Panc1 (cell line): Measurements from ENCODE around the gene SHROOM3. TPM values are rescaled to one million over a fixed set of nuclear protein-coding genes. Genes with fewer than 3 reads are reported as not detected.

ENCODE experiments used
- ATAC-seq: fragments of 200-7000 bp; cut with Tn5 transposase; 2 replicates; pipeline ENCODE4 v1.9.1; 2020; ENCODE audit warnings: mild to moderate bottlenecking, moderate library complexity
- BruUV-seq: library from RNA; stranded (reverse); fragments of 400-500 nt; replicated peaks from 2 replicates; lab custom pipeline; 2021; lab: Mats Ljungman, UMichigan
- CTCF ChIA-PET: fragments of 300-600 bp; sonication (Branson Sonifier 250); formaldehyde crosslinking; loops from one replicate; lab custom pipeline; 2022; ENCODE audit warnings: antibody characterized with exemption; lab: Charles Lee
- POLR2A ChIA-PET: fragments of 300-600 bp; sonication (Branson Sonifier 250); formaldehyde crosslinking; loops from one replicate; lab custom pipeline; 2022; ENCODE audit warnings: antibody characterized with exemption; lab: Charles Lee
- DNase-seq: peaks from one replicate; pipeline ENCODE4 v3.0.0-alpha.2; 2010; ENCODE audit warnings: low read depth, low spot score
- H3K27ac ChIP-seq: 2 replicates; pipeline ENCODE4 v1.5.1; 2011; ENCODE audit warnings: mild to moderate bottlenecking, low read length, inconsistent platforms
- H3K27me3 ChIP-seq: fragments of 200-500 bp; sonication (Bioruptor generic); 2 replicates; pipeline ENCODE4 v1.6.0; 2014; ENCODE audit warnings: low read length, inconsistent platforms; ENCODE audit not compliant: control insufficient read depth, insufficient read depth
- H3K36me3 ChIP-seq: fragments of 200-500 bp; sonication (Bioruptor generic); 2 replicates; pipeline ENCODE4 v1.5.1; 2014; ENCODE audit warnings: inconsistent platforms, mild to moderate bottlenecking, low read length, moderate library complexity; ENCODE audit not compliant: control insufficient read depth, insufficient read depth
- H3K4me1 ChIP-seq: 2 replicates; pipeline ENCODE4 v1.5.1; 2011; ENCODE audit warnings: inconsistent platforms, mild to moderate bottlenecking, low read length, moderate library complexity; ENCODE audit not compliant: control insufficient read depth, insufficient read depth
- H3K4me3 ChIP-seq, 2 experiments: 2 replicates each; pipeline ENCODE4 v1.5.1; 2011 to 2012; ENCODE audit warnings: low read depth in 2 of 2, low read length in 2 of 2, mild to moderate bottlenecking in 2 of 2, inconsistent platforms in 1 of 2, moderate library complexity in 1 of 2
- H3K9me3 ChIP-seq: fragments of 200-500 bp; sonication (Bioruptor generic); 2 replicates; pipeline ENCODE4 v1.5.1; 2014; ENCODE audit warnings: low read depth, mild to moderate bottlenecking, inconsistent platforms, low read length, moderate library complexity; ENCODE audit not compliant: control insufficient read depth, insufficient read depth
- CTCF ChIP-seq: fragments of 450-650 bp; IDR thresholded peaks from 2 replicates; pipeline ENCODE4 v1.5.1; 2017; ENCODE audit warnings: mild to moderate bottlenecking
- POLR2AphosphoS5 ChIP-seq: IDR thresholded peaks from 2 replicates; pipeline ENCODE4 v1.6.1; 2012; ENCODE audit warnings: mild to moderate bottlenecking, low read depth, low read length, moderate library complexity
- SIN3A ChIP-seq: IDR thresholded peaks from 2 replicates; pipeline ENCODE4 v1.6.1; 2012; ENCODE audit warnings: low read depth, mild to moderate bottlenecking, low read length, moderate library complexity, borderline replicate concordance; ENCODE audit not compliant: insufficient read depth
- TCF7L2 ChIP-seq: IDR thresholded peaks from 2 replicates; pipeline ENCODE4 v1.6.1; 2011; ENCODE audit warnings: mild to moderate bottlenecking, low read depth, low read length, inconsistent platforms
- in situ Hi-C: cut with HindIII; loops from 2 replicates; pipeline ENCODE4 v1.10.0; 2016; ENCODE audit warnings: low sequenced_read_pairs, low pct_unique_long_range_greater_than_20kb
- intact Hi-C: fragments of 100-400 bp; cut with micrococcal nuclease; formaldehyde crosslinking; loops from one replicate; pipeline ENCODE4 v1.10.0; 2022; ENCODE audit not compliant: unreplicated experiment
- total RNA-seq: library from RNA; stranded (reverse); gene quantifications from one replicate; pipeline ENCODE4 v1.2.1, GENCODE V29; 2021; ENCODE audit not compliant: unreplicated experiment
- TF ChIP-seq, protein P1 (sequence below), 2 experiments: IDR thresholded peaks; 2 replicates each; pipeline ENCODE4 v1.6.1; 2011 to 2012; ENCODE audit warnings: low read depth in 2 of 2, control low read depth in 1 of 2, low read length in 1 of 2, mild to moderate bottlenecking in 1 of 2, moderate library complexity in 1 of 2; ENCODE audit not compliant: insufficient read depth in 1 of 2

Gene SHROOM3
- total RNA-seq, 1 experiment from 2014 or later, result 7.2 TPM

DNA sequence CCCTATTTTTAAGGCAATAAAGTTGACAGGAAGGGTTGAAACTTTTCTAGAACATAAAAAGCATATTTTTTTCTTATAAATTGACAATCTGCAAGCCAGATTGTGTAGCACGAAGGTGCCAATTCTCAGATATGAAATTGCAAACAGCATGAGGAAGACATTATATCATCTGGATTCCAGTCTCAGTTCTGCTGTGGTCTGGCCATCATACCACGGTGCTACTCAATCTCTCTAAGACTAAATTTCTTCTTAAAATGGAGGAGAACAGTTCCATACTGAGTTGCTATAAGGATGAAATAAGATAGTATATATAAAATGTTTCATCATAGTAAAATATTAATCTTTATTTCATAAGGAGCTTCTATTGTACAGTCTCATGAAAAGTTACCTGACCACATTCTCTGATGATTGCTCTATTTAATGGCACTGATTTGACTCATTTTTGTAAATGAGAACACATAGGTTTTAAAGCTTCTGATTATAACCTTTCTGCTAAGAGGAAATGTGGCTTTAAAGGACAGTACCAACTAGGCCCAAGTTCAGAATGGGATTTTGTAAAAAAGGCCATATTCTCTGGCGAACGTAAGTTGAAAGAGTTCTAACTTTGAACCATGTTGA, 127.9 kb downstream of the SHROOM3 start:
- no TSS peak for BruUV-seq
- no peaks in the 10 kb centered on the region for H3K9me3 ChIP-seq
- H3K27ac ChIP-seq, result no peak overlapping the region
- ChIA-PET CTCF (no interaction called here), POLR2A (no interaction called here)
- DNase-seq (no peak), ATAC-seq (no peak)
- no peak for TF ChIP-seq SIN3A
- TF ChIP-seq TCF7L2, result no peak
- TF ChIP-seq, protein P1, sequence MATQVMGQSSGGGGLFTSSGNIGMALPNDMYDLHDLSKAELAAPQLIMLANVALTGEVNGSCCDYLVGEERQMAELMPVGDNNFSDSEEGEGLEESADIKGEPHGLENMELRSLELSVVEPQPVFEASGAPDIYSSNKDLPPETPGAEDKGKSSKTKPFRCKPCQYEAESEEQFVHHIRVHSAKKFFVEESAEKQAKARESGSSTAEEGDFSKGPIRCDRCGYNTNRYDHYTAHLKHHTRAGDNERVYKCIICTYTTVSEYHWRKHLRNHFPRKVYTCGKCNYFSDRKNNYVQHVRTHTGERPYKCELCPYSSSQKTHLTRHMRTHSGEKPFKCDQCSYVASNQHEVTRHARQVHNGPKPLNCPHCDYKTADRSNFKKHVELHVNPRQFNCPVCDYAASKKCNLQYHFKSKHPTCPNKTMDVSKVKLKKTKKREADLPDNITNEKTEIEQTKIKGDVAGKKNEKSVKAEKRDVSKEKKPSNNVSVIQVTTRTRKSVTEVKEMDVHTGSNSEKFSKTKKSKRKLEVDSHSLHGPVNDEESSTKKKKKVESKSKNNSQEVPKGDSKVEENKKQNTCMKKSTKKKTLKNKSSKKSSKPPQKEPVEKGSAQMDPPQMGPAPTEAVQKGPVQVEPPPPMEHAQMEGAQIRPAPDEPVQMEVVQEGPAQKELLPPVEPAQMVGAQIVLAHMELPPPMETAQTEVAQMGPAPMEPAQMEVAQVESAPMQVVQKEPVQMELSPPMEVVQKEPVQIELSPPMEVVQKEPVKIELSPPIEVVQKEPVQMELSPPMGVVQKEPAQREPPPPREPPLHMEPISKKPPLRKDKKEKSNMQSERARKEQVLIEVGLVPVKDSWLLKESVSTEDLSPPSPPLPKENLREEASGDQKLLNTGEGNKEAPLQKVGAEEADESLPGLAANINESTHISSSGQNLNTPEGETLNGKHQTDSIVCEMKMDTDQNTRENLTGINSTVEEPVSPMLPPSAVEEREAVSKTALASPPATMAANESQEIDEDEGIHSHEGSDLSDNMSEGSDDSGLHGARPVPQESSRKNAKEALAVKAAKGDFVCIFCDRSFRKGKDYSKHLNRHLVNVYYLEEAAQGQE (IDR thresholded peaks at IDR 0.05; ENCODE audit: insufficient read depth in 1 of 2, low read depth in 2 of 2, low read length in 1 of 2), result no peak
- no peak for TF ChIP-seq POLR2AphosphoS5
- TF ChIP-seq CTCF, result no peak
- peaks cover 2% of the 10 kb centered on the region; the same call in 1 of the 2 replicates for H3K4me1 ChIP-seq
- H3K27me3 ChIP-seq, result no peaks in the 10 kb centered on the region
- H3K36me3 ChIP-seq, result no peaks in the 10 kb centered on the region
- in situ Hi-C loops, result no loop called here
- intact Hi-C loops, result no loop called here
- no peak overlapping the region for H3K4me3 ChIP-seq

DNA sequence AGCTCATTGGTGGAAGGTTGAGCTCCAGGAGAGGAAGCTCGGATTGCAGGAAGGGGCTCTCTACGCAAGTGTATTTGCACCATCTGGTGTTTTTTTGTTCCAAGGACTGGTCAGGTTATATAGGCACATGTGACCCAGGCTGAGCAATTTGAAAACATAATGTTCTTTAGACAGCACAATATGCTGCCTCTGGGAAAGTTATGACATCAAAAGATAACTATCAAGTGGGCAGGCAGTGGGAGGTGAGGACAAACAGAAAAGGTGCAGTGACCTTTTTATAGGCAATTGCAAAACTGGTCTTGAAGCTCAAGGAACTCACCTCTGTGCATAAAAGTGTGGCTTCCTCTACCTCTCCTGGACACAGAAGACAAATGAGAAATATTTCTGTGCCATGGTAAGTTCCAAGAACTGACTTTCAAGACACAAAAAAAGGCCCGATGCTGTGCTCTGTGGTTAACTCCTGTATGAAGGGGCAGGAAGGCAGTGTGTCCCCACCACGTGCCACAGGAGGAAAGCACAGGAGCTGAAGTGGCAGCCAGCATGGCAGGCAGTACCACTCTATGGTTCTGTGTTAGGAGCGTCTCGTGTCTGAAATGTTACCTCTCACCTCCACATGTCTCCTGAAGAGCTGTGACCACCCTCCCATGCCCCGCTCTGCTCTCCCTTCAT, 128.6 kb downstream of the SHROOM3 start:
- Histone ChIP-seq H3K9me3 (no peaks in the 10 kb centered on the region), H3K27ac (no peak overlapping the region), H3K27me3 (no peaks in the 10 kb centered on the region), H3K4me3 (no peak overlapping the region), H3K36me3 (no peaks in the 10 kb centered on the region), H3K4me1 (peaks cover 2% of the 10 kb centered on the region; the same call in 1 of the 2 replicates)
- TF ChIP-seq TCF7L2 (no peak), POLR2AphosphoS5 (no peak), SIN3A (no peak), CTCF (no peak)
- TF ChIP-seq, protein P1 (IDR thresholded peaks at IDR 0.05; ENCODE audit: insufficient read depth in 1 of 2, low read depth in 2 of 2, low read length in 1 of 2), result no peak
- intact Hi-C loops, result no loop called here
- POLR2A ChIA-PET, result no interaction called here
- in situ Hi-C loops, result no loop called here
- CTCF ChIA-PET, result no interaction called here
- ATAC-seq, result no peak
- no TSS peak for BruUV-seq
- DNase-seq, result no peak
